ENCODE data around the gene PLXNB2. TPM values are rescaled to one million over a fixed set of nuclear protein-coding genes. Genes with fewer than 3 reads are reported as not detected.

PLXNB2 gene
- total RNA-seq, 1 experiment from 2014 or later = 260 TPM

- Histone ChIP-seq H3K79me2 (ENCODE audit: low read depth) (peaks cover 74% of the 10 kb centered on the region), H3K4me1 (replicated peaks; ENCODE audit: insufficient read depth) (peaks cover 42% of the 10 kb centered on the region), H3K27me3 (ENCODE audit: insufficient read depth, low read depth) (no peaks in the 10 kb centered on the region), H3K9me2 (ENCODE audit: insufficient read depth) (no peaks in the 10 kb centered on the region), H3K27ac (no peak overlapping the region), H3K9me3 (ENCODE audit: insufficient read depth, low read depth) (no peaks in the 10 kb centered on the region), H3F3A (ENCODE audit: insufficient read depth, low read depth) (peaks cover 50% of the 10 kb centered on the region), H3K4me2 (peak overlapping the region; percentile 93), H4K20me1 (ENCODE audit: insufficient read depth) (peaks cover 56% of the 10 kb centered on the region), H3K4me3 (peak overlapping the region; percentile 86; the same call in 1 of the 2 replicates), H3K36me3 (ENCODE audit: low read depth) (0 out of 2 replicates have a peak, but pooled peaks cover 18% of the 10 kb centered on the region), H2AFZ (no peak overlapping the region)
- TF ChIP-seq EZH2 (IDR thresholded peaks at IDR 0.05; ENCODE audit: low read depth) (no peak), CTCF (conservative IDR thresholded peaks at IDR 0.05) (peak; percentile 61)
- ChIA-PET POLR2A (ENCODE audit: unreplicated experiment) (interaction anchor here (0.6 kb wide), 1 partner anchor 16 kb away, joined by 3 read pairs; no protein-coding TSS in a partner anchor), CTCF (interaction anchor here (0.6 kb wide), 2 partner anchors 47 to 247 kb away, joined by 4 to 8 read pairs; no protein-coding TSS in a partner anchor)
- DNase-seq = no peak
- no TSS peak for BruUV-seq (replicated peaks)
- intact Hi-C loops (cut with micrococcal nuclease; ENCODE audit: unreplicated experiment) = no loop called here
Measured at GRCh38 chr22:50246242-50247175, 60.9 kb downstream of the PLXNB2 start.

GRCh38 chr22:50245214-50246072 lies 62.0 kb downstream of the PLXNB2 start:
- no peak for TF ChIP-seq EZH2 (IDR thresholded peaks at IDR 0.05; ENCODE audit: low read depth)
- no peak for TF ChIP-seq CTCF (conservative IDR thresholded peaks at IDR 0.05)
- BruUV-seq (replicated peaks) = no TSS peak
- Histone ChIP-seq H3K4me1 (replicated peaks; ENCODE audit: insufficient read depth) (peaks cover 45% of the 10 kb centered on the region), H3K27ac (peak overlapping the region; percentile 69), H2AFZ (peak overlapping the region; percentile 97), H3K27me3 (ENCODE audit: insufficient read depth, low read depth) (no peaks in the 10 kb centered on the region), H3F3A (ENCODE audit: insufficient read depth, low read depth) (peaks cover 48% of the 10 kb centered on the region), H3K36me3 (ENCODE audit: low read depth) (0 out of 2 replicates have a peak, but pooled peaks cover 18% of the 10 kb centered on the region), H3K9me3 (ENCODE audit: insufficient read depth, low read depth) (no peaks in the 10 kb centered on the region), H4K20me1 (ENCODE audit: insufficient read depth) (peaks cover 65% of the 10 kb centered on the region), H3K79me2 (ENCODE audit: low read depth) (peaks cover 82% of the 10 kb centered on the region), H3K9me2 (ENCODE audit: insufficient read depth) (no peaks in the 10 kb centered on the region), H3K4me2 (peak overlapping the region; percentile 93), H3K4me3 (peak overlapping the region; percentile 86)
- ChIA-PET POLR2A (ENCODE audit: unreplicated experiment) (interaction anchor here (0.6 kb wide), 1 partner anchor 17 kb away, joined by 3 read pairs; no protein-coding TSS in a partner anchor), CTCF (interaction anchor here (0.6 kb wide), 2 partner anchors 48 to 248 kb away, joined by 4 to 8 read pairs; no protein-coding TSS in a partner anchor)
- intact Hi-C loops (cut with micrococcal nuclease; ENCODE audit: unreplicated experiment) = loop anchor here (2.0 kb wide), 1 partner anchor 81 kb away; the partner anchor contains the start of gene DENND6B
- peak; percentile 58 for DNase-seq
